GM12878 (cell line): Measurements from ENCODE around the gene DPM3. TPM values are rescaled to one million over a fixed set of nuclear protein-coding genes. Genes with fewer than 3 reads are reported as not detected.

Source experiments
- ATF7 ChIP-seq: fragments of 450-650 bp; IDR thresholded peaks from 2 replicates; pipeline ENCODE4 v1.6.1; 2016; ENCODE audit warnings: low read depth, mild to moderate bottlenecking
- BACH1 ChIP-seq: fragments of 450-650 bp; IDR thresholded peaks from 2 replicates; pipeline ENCODE4 v1.6.1; 2017; ENCODE audit warnings: mild to moderate bottlenecking, borderline replicate concordance
- BMI1 ChIP-seq: fragments of 450-650 bp; IDR thresholded peaks from 2 replicates; pipeline ENCODE4 v1.6.1; 2016; ENCODE audit warnings: mild to moderate bottlenecking, moderate library complexity, borderline replicate concordance
- CHD1 ChIP-seq: IDR thresholded peaks from 2 replicates; pipeline ENCODE4 v1.6.1; 2012; ENCODE audit warnings: low read depth, low read length, improper control_type of control experiment
- CHD4 ChIP-seq: fragments of 200-600 bp; sonication (generic); IDR thresholded peaks from 2 replicates; pipeline ENCODE4 v1.6.1; 2016; ENCODE audit warnings: mild to moderate bottlenecking
- CTCF ChIP-seq, 3 experiments: IDR thresholded peaks in 2 of 3; conservative IDR thresholded peaks in 1 of 3; 2 replicates each; pipeline ENCODE4 v1.5.1; 2011; ENCODE audit warnings: low read depth in 3 of 3, low read length in 3 of 3, mild to moderate bottlenecking in 3 of 3, control low read depth in 2 of 3, moderate library complexity in 2 of 3, inconsistent platforms in 1 of 3, mixed read lengths in 1 of 3; ENCODE audit not compliant: control insufficient read depth in 2 of 3, insufficient read depth in 1 of 3; ENCODE audit errors: extremely low read depth in 1 of 3
- EGR1 ChIP-seq, 2 experiments: IDR thresholded peaks; 1 replicate in 1 of 2; 2 replicates in 1 of 2; pipeline ENCODE4 v1.6.1; 2011 to 2012; ENCODE audit warnings: low read depth in 2 of 2, low read length in 2 of 2, borderline replicate concordance in 1 of 2, mild to moderate bottlenecking in 1 of 2, moderate library complexity in 1 of 2
- GABPA ChIP-seq: IDR thresholded peaks from 2 replicates; pipeline ENCODE4 v1.6.1; 2014; ENCODE audit warnings: antibody characterized with exemption, low read depth, mild to moderate bottlenecking, inconsistent platforms
- HCFC1 ChIP-seq: fragments of 150-350 bp; IDR thresholded peaks from 2 replicates; pipeline ENCODE4 v1.6.1; 2014; ENCODE audit warnings: low read length
- HDAC2 ChIP-seq: fragments of 200-600 bp; sonication (generic); IDR thresholded peaks from 2 replicates; pipeline ENCODE4 v1.6.1; 2017
- IRF5 ChIP-seq: fragments of 450-650 bp; IDR thresholded peaks from 2 replicates; pipeline ENCODE4 v1.6.1; 2017; ENCODE audit warnings: borderline replicate concordance
- MEF2A ChIP-seq: IDR thresholded peaks from 2 replicates; pipeline ENCODE4 v1.6.1; 2011; ENCODE audit warnings: low read depth, mild to moderate bottlenecking, low read length, moderate library complexity; ENCODE audit not compliant: insufficient read depth
- NFYB ChIP-seq: IDR thresholded peaks from 2 replicates; pipeline ENCODE4 v1.6.1; 2011; ENCODE audit warnings: low read depth, mild to moderate bottlenecking, low read length, improper control_type of control experiment, moderate library complexity; ENCODE audit not compliant: insufficient read depth
- NR2C2 ChIP-seq: IDR thresholded peaks from 2 replicates; pipeline ENCODE4 v1.6.1; 2011; ENCODE audit warnings: borderline replicate concordance, low read depth; ENCODE audit not compliant: control insufficient read depth, insufficient read length
- NR2F1 ChIP-seq: fragments of 450-650 bp; conservative IDR thresholded peaks from 2 replicates; pipeline ENCODE4 v1.6.1; 2017; ENCODE audit warnings: mild to moderate bottlenecking
- PAX5 ChIP-seq: IDR thresholded peaks from 2 replicates; pipeline ENCODE4 v1.6.1; 2011; ENCODE audit warnings: low read depth, low read length, borderline replicate concordance
- PBX3 ChIP-seq: IDR thresholded peaks from 2 replicates; pipeline ENCODE4 v1.6.1; 2011; ENCODE audit warnings: mild to moderate bottlenecking, low read depth, low read length, moderate library complexity; ENCODE audit not compliant: insufficient replicate concordance
- POLR2AphosphoS5 ChIP-seq: IDR thresholded peaks from 2 replicates; pipeline ENCODE4 v1.6.1; 2011; ENCODE audit warnings: mild to moderate bottlenecking, low read length, inconsistent platforms
- TARDBP ChIP-seq: IDR thresholded peaks from 2 replicates; pipeline ENCODE4 v1.6.1; 2016; ENCODE audit warnings: borderline replicate concordance
- ZBED1 ChIP-seq: IDR thresholded peaks from 2 replicates; pipeline ENCODE4 v1.6.1; 2016; ENCODE audit warnings: borderline replicate concordance
- ZNF24 ChIP-seq: fragments of 450-650 bp; IDR thresholded peaks from 2 replicates; pipeline ENCODE4 v1.6.1; 2017; ENCODE audit warnings: antibody characterized with exemption, mild to moderate bottlenecking
- ZNF384 ChIP-seq: IDR thresholded peaks from 2 replicates; pipeline ENCODE4 v1.6.1; 2012; ENCODE audit warnings: low read depth, mild to moderate bottlenecking, low read length, improper control_type of control experiment, borderline replicate concordance
- ZNF687 ChIP-seq: fragments of 450-650 bp; IDR thresholded peaks from 2 replicates; pipeline ENCODE4 v1.6.1; 2017; ENCODE audit warnings: mild to moderate bottlenecking, moderate library complexity
- polyA plus RNA-seq, 11 experiments: library from polyadenylated mRNA; depleted of rRNA in 4 of 11; unstranded in 6 of 11; stranded (reverse) in 5 of 11; fragments of >200 nt; fragmentation: Nextera tagmentation in 4 of 11; fragmentation: Illumina TruSeq in 1 of 11; extraction: Ambion mirVana in 4 of 11; extraction: Trizol in 1 of 11; gene quantifications; 1 replicate in 1 of 11; 2 replicates in 10 of 11; pipeline versions ENCODE4 v1.2.1 to v1.2.3, GENCODE V29; 2011 to 2016; ENCODE audit warnings: inconsistent platforms in 2 of 11, missing spikeins in 2 of 11, low read depth in 1 of 11
- total RNA-seq, 4 experiments: library from RNA; depleted of rRNA in 3 of 4; stranded (reverse); fragments of >200 nt in 3 of 4; fragmentation: Illumina TruSeq in 1 of 4; extraction: Trizol in 1 of 4; gene quantifications; 2 replicates each; pipeline versions ENCODE4 v1.2.1 to v1.2.3, GENCODE V29; 2013 to 2021

The DPM3 gene
- total and polyA plus RNA-seq, 10 of the 15 experiments (the other 5 are each of a cell fraction or from before 2014, with no cell fraction given) = 5.9 to 78.7 (median 25.7) TPM

GRCh38 chr1:155135415-155136028, 4.8 kb downstream of the DPM3 start, which contains the start of gene SLC50A1 (continued):
- TF ChIP-seq TARDBP (no peak), PAX5 (0 out of 2 replicates have a peak, but pooled peaks have one; percentile 3), CHD1 (no peak), IRF5 (no peak), MEF2A (0 out of 2 replicates have a peak, but pooled peaks have one; percentile 14), CHD4 (no peak), NR2C2 (no peak), POLR2AphosphoS5 (peak; percentile 80; the same call in 1 of the 2 replicates), BACH1 (0 out of 2 replicates have a peak, but pooled peaks have one; percentile 40), NR2F1 (no peak), ZNF24 (no peak), EGR1 (IDR thresholded peaks at IDR 0.05; ENCODE audit: borderline replicate concordance in 1 of 2, low read depth in 2 of 2, low read length in 2 of 2) (peak; percentile 13 to 95), HCFC1 (no peak; the same call in 1 of the 2 replicates), PBX3 (no peak), NFYB (no peak), ZNF687 (peak; percentile 75), ZNF384 (no peak), ATF7 (no peak; the same call in 1 of the 2 replicates), ZBED1 (no peak), BMI1 (no peak), HDAC2 (no peak), CTCF (IDR thresholded peaks at IDR 0.05 in 2 of 3, conservative IDR thresholded peaks at IDR 0.05 in 1 of 3; ENCODE audit: control insufficient read depth in 2 of 3, extremely low read depth in 1 of 3, insufficient read depth in 1 of 3, low read depth in 3 of 3, low read length in 3 of 3) (no peak), GABPA (peak; percentile 83)
